B cell (primary cell): ENCODE measurements around the gene S100A3.

ENCODE experiments used
- EZH2 ChIP-seq: IDR thresholded peaks from 2 replicates; pipeline ENCODE4 v1.6.1; 2012; ENCODE audit warnings: borderline replicate concordance, low read depth, mild to moderate bottlenecking, moderate library complexity, low read length; ENCODE audit not compliant: insufficient read depth, poor library complexity, severe bottlenecking
- TF ChIP-seq, protein P1 (sequence below): fragments of 200-600 bp; IDR thresholded peaks from one replicate; pipeline ENCODE4 v1.8.0; 2022; ENCODE audit warnings: antibody characterized with exemption, mild to moderate bottlenecking

DNA sequence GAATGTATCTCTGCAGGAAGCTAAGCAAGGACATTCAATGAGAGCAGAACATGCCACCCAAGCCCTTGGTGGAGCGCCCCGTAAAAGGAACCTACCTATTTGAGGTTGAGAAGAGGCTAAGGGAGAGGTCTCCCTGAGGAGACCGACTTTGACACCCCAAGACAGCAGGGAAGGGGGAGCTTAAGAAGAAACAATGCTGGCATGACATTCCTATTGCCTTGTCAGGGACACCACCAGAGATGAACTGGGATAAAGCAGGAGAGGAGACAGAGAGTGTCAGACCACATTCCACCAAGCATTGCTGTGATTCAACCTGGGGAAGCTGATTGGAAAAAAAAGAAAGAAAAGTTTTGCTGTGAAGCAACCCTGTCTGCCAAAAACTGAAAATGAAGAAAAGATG lies 29.9 kb upstream of the S100A3 start:
- TF ChIP-seq, protein P1, sequence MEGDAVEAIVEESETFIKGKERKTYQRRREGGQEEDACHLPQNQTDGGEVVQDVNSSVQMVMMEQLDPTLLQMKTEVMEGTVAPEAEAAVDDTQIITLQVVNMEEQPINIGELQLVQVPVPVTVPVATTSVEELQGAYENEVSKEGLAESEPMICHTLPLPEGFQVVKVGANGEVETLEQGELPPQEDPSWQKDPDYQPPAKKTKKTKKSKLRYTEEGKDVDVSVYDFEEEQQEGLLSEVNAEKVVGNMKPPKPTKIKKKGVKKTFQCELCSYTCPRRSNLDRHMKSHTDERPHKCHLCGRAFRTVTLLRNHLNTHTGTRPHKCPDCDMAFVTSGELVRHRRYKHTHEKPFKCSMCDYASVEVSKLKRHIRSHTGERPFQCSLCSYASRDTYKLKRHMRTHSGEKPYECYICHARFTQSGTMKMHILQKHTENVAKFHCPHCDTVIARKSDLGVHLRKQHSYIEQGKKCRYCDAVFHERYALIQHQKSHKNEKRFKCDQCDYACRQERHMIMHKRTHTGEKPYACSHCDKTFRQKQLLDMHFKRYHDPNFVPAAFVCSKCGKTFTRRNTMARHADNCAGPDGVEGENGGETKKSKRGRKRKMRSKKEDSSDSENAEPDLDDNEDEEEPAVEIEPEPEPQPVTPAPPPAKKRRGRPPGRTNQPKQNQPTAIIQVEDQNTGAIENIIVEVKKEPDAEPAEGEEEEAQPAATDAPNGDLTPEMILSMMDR: no peak
- no peak for TF ChIP-seq EZH2
